NCI-H460 (cell line): ENCODE measurements around the gene TCP1. TPM values are rescaled to one million over a fixed set of nuclear protein-coding genes. Genes with fewer than 3 reads are reported as not detected.
"Not testable (repeated sequence)": the region's sequence is repeated elsewhere in the genome, so short reads cannot be mapped to it uniquely, and the experiment has no call there.

Experiments
- DNase-seq: peaks from one replicate; pipeline ENCODE4 v3.0.0-alpha.2; 2016; ENCODE audit warnings: low read depth; ENCODE audit errors: extremely low read depth
- total RNA-seq: library from RNA; depleted of rRNA; stranded (reverse); fragments of >200 nt; shearing (Covaris generic); gene quantifications from 2 replicates; pipeline ENCODE4 v1.2.3, GENCODE V29; 2014

The TCP1 gene
- total RNA-seq, 1 experiment from 2014 or later: 233 TPM

DNA sequence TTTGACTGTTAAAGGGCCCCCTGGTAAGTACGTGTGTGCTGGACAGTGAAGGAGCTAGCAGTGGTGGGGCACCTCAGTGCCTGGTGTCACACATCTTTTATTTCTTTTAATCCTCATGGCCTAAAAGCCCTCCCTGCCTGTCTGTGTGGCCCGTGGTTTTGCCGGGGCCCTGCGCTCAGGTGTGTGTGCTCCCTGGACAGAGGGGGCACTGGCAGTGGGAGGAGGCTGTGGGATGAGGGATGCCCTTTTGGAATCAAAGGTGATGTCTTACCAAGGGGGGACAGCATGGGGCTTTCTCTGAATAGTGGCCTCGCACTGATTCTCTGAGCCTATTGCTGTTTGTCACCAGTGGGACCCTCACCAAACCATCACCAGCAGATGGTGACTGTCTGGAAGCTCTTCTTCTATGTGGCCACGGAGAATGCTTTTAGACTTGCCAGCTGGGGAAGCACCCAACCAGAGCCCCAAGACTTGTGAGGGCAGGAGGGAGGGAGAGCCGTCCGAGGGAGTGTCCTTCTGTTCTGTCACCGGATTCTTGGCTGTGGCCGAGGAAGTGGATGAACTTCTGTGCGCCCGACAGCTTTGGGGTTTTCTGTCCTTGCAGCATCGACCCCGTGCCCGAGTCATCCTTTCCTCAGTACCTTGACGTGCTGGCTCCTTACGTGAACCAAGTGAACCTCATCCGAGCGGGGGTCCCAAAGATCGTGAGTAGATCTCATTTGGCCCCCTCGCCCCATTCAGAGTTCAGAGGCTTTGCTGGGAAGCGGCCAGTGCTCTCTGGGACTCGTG lies 28.7 kb upstream of the TCP1 start:
- no peak for DNase-seq

DNA sequence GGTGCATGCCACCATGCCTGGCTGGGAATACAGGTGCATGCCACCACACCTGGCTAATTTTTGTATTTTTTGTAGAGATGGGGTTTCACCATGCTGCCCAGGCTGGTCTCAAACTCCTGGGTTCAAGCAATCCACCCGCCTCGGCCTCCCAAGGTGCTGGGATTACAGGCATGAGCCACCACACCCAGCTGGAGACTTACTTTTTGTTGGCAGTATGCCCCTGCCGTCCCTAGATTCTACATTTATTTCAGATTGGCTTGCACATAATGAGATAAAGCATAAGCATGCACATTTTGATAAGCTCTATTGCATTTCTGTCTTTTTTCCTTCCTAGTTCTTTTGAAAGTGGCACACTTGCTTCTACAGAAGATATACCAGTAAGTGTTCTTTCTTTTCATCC lies 27.4 kb upstream of the TCP1 start:
- DNase-seq: not testable (repeated sequence)

DNA sequence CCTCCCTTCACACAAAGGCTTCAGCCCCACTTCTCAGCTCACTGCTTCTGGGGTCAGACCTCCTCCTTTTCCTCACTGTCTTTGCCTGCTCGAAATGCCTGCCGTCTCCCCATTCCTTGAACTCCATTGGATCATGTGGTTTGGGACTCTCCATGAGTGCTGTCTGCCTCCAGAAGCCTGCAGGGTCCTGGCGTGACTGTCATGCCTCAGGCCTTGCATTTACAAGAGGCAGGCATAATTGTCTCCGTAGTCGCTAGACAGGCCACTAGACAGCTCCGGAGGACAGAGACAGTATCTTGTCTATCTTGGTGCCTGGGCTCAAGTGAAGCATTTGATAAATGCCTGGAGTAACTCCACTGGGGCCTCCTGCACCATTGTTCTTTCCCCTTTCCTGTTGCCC lies 26.0 kb upstream of the TCP1 start:
- no peak for DNase-seq

DNA sequence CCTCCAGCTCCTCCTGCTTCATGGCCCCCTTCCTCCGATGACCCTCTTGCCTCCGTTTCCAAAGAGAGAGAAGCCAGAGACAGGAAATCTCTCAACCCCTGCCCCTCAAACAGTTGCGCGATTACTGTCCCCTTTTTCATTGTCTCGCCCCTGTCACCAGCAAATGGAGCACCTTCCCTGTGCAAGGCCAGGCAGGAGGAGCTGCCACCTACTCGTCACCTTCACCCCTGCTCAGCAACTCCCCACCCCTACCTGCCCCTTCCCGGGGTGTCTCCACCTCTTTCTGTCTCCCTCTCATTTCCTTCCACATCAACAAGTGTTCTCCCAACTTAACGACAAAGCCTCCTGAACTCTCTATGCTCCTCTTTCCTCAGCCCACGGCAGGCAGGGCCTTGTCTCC lies 24.4 kb upstream of the TCP1 start:
- DNase-seq: no peak

DNA sequence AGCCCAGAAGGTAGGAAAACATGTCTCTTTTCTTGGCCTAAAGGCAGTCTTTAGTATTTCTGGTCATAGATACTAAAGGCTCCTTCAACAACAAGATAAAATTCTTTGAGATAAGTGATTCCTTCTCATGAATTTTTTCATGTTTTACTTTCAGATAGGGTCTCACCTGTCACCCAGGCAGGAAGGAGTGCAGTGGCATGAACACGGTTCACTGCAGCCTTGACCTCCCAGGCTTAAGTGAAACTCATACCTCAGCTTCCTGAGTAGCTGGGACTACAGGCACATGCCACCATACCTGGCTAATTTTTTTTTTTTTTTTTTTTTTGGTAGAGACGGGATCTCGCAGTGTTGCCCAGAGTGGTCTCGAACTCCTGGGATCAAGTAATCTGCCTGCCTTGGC lies 19.7 kb upstream of the TCP1 start:
- DNase-seq: no peak

DNA sequence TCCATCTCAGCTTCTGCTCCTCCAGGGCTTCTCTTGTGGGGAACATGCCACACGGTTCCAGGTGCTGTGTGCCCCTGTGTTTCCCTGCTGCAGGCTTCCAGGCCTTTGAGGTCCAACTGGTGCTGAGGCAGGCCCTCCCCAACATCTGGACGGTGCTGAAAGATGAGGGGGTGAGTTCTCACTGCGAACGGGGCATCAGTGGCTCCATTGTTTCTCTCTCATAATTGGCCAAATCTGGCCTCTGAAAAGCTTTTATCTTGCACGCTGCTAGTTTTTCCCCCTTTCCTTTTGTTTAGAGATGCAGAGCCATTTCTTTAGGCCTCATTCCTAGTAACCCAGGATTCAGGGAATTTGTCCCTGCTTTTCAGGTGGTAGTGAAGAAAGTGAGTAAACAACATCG lies 19.2 kb upstream of the TCP1 start:
- DNase-seq: no peak

DNA sequence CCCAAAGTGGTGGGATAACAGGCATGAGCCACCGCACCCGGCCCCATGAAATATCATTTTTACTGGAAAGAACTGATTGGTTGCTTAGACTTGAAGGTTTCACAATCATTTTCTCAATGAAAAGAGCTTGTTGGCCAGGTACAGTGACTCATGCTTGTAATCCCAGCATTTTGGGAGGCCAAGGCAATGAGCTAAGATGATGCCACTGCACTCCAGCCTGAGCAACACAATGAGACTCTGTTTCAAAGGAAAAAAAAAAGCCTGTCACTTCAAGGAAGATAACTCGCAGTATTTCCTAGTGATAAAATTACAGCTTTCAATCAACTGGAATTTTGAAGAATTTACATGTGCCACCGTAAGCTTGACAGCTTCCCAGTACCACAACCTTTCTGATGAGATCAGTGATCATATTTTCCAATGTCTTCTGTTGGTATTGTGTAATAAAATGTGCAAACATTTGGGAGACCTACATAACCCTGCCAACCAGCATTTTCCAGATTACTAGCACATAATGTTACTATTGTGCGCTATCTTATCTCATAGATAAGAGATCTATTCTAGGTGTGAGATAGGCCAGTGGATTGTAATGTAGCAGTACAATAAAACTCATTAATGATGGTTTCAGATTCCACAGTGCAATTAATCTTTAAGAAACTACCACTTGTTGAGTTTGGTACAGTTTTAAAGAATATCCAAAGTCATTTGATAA lies 17.9 kb upstream of the TCP1 start:
- DNase-seq: no peak

DNA sequence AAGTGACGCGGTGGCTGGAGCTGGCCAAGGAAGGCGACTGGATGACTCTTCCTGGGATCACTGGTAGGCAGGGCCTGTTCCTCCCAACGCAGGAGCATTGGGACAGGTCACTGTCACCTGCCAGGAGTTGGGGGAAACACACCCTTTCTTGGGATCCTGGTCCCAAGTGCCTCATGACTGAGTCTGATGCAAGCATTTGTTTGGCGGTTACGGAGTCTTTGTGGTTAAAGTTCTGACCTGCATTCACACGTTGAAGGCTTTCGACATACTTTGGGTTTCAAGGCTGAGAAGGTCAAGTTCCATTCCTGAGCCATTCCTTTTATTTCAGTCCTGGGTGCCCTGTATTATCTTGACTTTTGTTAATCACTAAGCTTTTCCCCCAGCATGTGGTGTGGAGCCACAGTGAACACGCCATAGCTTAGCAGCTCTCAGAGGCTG lies 16.6 kb upstream of the TCP1 start:
- no peak for DNase-seq

DNA sequence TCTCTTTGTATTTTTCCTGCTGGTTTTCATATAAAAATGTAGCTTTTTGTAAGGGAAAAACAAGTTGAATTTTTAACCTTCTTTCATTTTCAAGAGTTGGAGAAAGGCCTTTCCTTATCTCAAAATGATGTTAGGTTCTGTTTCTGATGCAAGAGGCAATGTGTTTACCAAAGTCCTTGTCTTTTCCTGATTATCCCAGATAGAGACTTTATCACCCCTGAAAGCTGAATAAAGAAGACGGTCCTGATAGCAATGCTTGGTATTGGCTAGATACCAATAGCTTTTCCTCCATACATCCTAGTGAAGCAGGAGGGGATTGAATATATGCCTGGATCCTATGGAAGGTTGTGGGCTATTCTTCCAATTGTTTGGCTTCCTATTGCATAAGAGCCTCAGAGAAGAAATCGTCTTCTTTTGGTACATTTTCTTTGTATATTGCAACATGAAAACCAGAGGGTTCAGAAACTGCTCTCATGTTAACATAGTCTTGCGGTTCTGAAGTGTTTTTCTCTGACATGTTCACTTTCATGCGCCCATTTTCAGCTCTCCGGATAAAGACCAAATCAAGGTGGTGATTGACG lies 16.1 kb upstream of the TCP1 start:
- no peak for DNase-seq

DNA sequence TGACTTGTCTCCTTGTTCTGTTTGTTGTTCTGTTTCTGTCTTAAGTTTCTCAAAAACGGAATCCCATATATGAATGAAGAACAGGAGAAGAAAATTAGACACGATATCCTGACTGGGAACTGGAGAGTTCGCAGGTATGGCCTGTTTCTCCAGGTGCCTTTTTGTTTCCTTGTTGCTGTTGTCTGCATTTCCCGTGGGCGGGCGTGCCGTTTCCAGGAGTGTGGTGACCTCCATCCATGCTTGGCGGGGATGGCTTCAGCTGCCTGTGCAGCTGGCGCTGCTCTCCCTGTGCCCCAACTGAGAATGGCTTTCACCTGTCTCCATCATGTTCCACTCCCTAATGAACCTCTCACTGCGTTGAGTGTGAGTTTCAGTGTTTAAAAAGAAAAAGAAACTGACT lies 15.1 kb upstream of the TCP1 start:
- no peak for DNase-seq

DNA sequence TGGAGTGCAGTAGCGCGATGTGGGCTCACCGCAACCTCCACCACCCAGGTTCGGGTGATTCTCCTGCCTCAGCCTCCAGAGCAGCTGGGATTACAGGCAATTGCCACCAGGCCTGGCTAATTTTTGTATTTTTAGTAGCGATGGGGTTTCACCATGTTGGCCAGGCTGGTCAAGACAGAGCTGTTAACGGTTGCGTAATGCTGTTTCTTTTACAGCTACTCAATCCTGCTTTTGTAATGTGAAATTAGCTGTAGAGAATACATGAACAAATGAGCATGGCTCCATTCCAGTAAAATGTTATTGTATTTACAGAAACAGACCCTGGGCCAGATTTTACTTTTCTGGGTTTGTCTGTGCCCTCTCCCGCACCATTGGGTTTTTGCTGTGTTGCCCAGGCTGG lies 12.5 kb upstream of the TCP1 start:
- no peak for DNase-seq

DNA sequence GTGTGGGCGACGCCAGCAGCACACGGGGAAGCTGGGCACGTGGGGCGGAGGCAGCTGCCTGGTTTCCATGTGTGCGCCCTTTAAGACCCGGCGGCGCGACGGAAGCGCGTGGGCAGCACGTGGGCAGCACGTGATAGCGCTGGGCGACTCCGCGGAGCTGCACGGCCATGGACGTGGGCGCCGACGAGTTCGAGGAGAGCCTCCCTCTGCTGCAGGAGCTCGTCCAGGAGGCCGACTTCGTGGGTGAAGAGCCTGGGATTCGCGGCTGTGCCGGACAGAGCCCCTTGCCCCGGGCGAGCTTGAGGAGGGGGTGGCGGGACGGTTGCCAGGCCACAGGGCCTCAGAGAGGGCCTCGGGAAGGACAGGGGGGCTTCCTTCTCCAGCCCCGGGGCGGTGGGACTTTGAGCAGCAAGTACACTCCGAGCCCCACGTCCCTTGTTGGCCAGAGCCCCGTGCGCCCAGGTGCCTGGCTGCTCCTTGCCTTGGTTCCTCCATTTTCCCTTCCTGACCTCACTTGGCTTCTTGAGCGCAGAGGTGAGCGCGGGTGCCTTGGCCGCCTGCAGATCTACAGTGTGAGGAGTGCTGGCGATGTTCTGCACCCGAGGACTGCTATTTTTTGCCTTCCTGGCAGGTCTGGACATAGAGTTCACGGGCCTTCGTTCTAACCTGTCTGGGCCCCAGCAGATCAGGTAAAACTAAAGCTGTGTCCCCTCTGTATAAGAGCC lies 10.9 kb upstream of the TCP1 start, which contains the start of gene PNLDC1:
Gene PNLDC1, plus strand, starts transcription at position 136 of the 725 bp plus-strand sequence. Its CDS starts 32 bp downstream, at position 168.
- DNase-seq: no peak

DNA sequence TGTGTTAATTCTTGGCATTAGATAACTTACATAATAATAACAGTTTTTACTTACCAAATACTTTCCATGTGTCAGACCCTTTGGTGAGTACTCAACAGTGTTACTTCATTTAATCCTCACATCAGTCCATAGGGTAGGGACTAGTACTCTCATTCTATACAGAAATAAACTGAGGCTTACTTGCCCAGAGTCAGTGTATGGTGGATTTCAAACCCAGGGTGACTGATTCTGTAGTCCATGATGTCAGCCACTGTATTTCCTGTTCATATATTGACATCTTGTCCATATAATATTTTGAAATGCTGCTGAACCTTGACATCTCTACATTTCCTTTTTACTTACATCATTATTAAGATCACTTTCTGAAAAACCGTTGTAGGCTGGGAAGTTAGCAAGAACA lies 8.2 kb upstream of the TCP1 start:
- DNase-seq: no peak

DNA sequence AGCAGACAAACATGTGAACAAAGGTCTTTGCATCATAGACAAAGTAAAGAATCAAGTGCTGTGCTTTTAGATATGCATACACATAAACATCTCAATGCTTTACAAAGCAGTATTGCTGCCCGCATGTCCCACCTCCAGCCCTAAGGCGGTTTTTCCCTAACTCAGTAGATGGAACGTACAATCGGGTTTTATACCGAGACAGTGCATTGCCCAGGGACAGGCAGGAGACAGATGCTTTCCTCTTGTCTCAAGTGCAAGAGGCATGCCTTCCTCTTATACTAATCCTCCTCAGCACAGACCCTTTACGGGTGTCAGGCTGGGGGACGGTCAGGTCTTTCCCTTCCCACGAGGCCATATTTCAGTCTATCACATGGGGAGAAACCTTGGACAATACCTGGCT lies 5.6 kb upstream of the TCP1 start:
- DNase-seq: not testable (repeated sequence)

DNA sequence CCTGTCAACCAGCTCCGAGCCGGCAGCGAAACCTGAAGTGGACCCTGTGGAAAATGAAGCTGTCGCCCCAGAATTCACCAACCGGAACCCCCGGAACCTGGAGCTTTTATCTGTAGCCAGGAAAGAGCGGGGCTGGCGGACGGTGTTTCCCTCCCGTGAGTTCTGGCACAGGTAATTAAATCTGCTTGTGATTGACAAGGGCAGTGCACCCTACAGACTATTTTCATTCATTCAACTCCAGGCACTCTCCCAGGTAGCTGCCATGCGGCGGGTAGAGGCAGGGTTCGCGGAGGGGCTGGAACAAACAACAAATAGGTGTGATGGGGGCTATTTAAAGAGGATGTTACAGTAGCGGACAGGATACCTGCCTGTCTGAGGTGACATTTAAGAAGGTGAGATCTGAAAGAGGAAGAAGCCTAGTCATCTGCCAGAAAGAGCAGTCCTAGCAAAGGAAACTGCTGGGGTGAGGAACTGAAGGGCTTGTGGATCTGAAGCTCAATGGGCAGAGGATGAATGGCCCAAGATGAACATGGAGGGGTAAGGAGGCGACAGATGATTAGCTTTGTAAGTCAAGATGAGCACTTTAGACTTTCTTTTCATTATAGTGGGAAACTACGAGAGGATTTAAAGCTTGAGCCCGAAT lies 1.7 kb upstream of the TCP1 start:
- DNase-seq: no peak

DNA sequence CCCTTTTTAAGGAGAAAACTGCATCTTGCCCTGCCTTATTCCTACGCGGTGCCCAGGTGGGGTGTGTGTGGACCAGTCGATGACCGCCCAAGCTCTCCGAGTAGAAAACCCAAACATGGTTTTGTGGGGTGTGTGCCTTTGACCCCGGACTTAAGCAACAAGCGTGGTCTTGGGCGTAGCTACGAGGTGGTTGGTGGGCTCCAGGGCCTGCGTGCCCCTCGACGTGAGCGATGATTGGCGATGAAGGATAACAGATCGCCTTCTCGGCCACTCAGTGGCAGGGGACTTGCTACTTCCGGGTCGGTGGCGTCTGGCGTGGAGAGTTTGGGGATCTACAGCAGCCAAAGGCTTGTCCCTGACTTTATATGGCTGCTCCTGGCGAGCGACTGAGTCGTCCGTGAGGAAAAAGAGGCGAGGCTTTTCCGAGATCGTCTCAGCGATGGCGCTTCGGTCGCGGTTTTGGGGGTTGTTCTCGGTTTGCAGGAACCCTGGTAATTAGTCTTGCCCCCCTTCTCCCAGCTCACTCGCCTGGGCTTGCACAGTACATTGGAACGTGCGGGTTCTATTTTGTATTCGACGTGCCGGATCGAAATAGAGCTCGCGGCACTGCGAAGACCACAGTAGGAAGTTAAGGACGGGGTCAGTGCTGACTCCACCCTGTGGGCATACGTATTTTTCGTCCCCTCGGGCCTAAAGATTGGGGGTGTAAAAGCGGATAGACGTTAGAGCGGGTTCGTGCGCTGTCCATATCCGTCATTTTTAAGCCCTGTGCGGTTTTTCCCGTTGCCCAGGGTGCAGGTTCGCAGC lies 950 bp upstream of the TCP1 start, which contains the start of gene MRPL18:
Gene MRPL18, plus strand, starts transcription at position 319 of the 807 bp plus-strand sequence. Its CDS starts 121 bp downstream, at position 440.
- peak; percentile 91 for DNase-seq

DNA sequence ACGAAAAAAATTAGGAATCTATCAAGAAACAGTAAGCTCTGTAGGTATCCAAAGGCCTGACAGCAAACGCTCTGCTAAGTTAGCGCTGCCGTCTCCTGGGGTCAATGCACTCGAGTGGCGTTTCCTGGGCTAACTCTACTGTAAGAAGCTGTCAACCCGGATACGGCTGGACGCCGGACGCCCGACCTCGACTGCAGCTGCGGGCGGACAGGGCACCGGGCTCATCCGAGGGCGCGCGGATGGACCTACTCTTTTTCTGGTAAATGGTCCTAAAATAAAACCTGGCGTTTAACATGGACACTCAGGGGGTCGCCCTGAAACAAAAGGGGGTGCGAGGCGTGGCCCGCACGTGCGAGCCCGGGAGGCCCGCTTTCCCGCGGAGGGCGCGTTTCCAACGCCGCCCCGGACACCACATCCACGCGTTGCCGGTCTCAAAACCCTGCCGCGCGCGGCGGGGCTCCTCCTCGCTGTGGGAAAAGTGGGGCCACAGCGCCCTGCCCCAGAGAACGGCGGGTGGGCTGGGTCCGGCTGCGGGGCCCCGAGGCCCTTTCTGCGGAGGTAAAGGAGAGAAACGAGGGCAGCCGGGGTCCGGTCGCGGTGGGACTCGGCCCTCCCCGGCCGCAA lies 537 bp downstream of the TCP1 start:
- no peak for DNase-seq

DNA sequence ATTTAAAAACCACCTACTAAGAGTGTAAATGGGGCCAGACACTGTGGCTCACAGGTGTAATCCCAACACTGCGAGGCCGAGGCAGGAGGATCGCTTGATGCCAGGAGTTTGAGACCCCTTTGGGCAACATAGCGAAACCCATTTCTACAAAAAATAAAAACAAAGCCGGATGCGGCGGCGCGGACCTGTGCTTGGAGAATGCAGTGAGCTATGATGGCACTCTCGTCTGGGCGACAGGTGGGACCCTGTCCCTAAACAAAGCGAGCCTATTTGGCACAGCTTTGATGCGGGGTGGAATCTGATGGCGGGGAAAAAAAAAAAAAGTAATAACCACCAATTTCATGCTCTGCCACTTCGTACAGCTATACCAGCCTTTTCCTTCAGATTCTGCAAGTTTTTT lies 1.1 kb downstream of the TCP1 start:
- no peak for DNase-seq

DNA sequence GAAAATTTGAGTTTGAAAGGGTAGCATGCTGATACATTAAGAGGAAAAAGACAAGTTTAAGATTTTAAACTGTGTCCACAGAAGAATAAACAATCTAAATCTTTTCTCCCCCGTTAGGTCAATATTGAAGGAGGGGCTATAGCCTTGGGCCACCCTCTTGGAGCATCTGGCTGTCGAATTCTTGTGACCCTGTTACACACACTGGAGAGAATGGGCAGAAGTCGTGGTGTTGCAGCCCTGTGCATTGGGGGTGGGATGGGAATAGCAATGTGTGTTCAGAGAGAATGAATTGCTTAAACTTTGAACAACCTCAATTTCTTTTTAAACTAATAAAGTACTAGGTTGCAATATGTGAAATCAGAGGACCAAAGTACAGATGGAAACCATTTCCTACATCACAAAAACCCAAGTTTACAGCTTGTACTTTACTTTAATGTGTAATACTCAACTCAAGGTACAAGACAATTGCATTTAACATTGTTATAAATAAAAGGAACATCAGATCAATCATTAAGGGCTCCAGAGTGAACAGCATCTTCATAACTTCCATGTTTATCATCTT lies 10.8 kb downstream of the TCP1 start:
- no peak for DNase-seq
